ENCODE results near the gene NLRP1. TPM values are rescaled to one million over a fixed set of nuclear protein-coding genes. Genes with fewer than 3 reads are reported as not detected.

Gene NLRP1
- total and polyA plus RNA-seq, 2 of the 13 experiments (the other 11 are each of a cell fraction or from before 2014, with no cell fraction given): 3.4 to 3.7 TPM

GRCh38 chr17:5516060-5516792 lies 68.1 kb downstream of the NLRP1 start (continued):
- TF ChIP-seq ZBTB49 (CRISPR knock-in tag; IDR thresholded peaks at IDR 0.05; ENCODE audit: borderline replicate concordance) (no peak), SCMH1 (CRISPR knock-in tag; IDR thresholded peaks at IDR 0.05; ENCODE audit: borderline replicate concordance) (no peak), ZFY (CRISPR knock-in tag; IDR thresholded peaks at IDR 0.05) (no peak), RAD21 (CRISPR knock-in tag; IDR thresholded peaks at IDR 0.05) (no peak), HMGXB4 (CRISPR knock-in tag; IDR thresholded peaks at IDR 0.05; ENCODE audit: borderline replicate concordance in 1 of 2, low read depth in 1 of 2) (0 out of 4 replicates have a peak, but pooled peaks of 1 of the 2 experiments have one; percentile 22), ZNF562 (CRISPR knock-in tag; IDR thresholded peaks at IDR 0.05; ENCODE audit: borderline replicate concordance) (no peak), NFE2 (CRISPR knock-in tag; IDR thresholded peaks at IDR 0.05) (no peak), ZNF503 (CRISPR knock-in tag; IDR thresholded peaks at IDR 0.05) (no peak), MXI1 (IDR thresholded peaks at IDR 0.05; ENCODE audit: borderline replicate concordance, low read depth, low read length) (peak; percentile 47; the same call in 1 of the 3 replicates), ZNF17 (CRISPR knock-in tag; IDR thresholded peaks at IDR 0.05) (no peak), ZBTB25 (CRISPR knock-in tag; IDR thresholded peaks at IDR 0.05) (no peak), DBP (CRISPR knock-in tag; IDR thresholded peaks at IDR 0.05; ENCODE audit: not compliant biosample characterization) (no peak), ZNF672 (CRISPR knock-in tag; IDR thresholded peaks at IDR 0.05) (no peak), SYNCRIP (IDR thresholded peaks at IDR 0.05; ENCODE audit: insufficient read depth, low read depth, low read length) (no peak), ATF3 (CRISPR knock-in tag; IDR thresholded peaks at IDR 0.05) (peak; percentile 79; the same call in 1 of the 2 replicates), TEF (CRISPR knock-in tag; IDR thresholded peaks at IDR 0.05) (no peak), DRAP1 (CRISPR knock-in tag; IDR thresholded peaks at IDR 0.05) (peak; percentile 73), ZC3H4 (CRISPR knock-in tag; IDR thresholded peaks at IDR 0.05; ENCODE audit: borderline replicate concordance) (no peak), ZNF30 (CRISPR knock-in tag; IDR thresholded peaks at IDR 0.05) (no peak)

Data from HepG2 (cell line).